ENCODE measurements around the gene SNX20.

Gene SNX20

DNA sequence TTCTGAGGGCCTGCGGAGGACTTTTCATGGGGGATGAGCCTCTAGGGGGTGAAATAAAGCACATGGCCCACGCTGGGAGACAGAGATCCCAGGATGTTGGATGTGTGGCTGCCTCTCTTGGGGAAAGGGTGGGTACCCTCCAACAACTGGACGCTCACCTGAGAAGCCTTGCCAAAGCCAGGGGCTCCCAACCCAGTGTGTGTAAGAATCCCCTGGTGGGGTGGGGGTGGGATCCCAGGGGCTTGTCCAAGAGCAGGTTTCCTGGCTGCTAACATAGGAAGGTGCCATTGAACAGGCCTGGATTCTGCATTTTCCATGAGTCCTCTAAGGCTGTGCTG lies 587 bp downstream of the SNX20 start:
- DNase-seq (ENCODE audit: low read depth in 2 of 2): no peak

DNA sequence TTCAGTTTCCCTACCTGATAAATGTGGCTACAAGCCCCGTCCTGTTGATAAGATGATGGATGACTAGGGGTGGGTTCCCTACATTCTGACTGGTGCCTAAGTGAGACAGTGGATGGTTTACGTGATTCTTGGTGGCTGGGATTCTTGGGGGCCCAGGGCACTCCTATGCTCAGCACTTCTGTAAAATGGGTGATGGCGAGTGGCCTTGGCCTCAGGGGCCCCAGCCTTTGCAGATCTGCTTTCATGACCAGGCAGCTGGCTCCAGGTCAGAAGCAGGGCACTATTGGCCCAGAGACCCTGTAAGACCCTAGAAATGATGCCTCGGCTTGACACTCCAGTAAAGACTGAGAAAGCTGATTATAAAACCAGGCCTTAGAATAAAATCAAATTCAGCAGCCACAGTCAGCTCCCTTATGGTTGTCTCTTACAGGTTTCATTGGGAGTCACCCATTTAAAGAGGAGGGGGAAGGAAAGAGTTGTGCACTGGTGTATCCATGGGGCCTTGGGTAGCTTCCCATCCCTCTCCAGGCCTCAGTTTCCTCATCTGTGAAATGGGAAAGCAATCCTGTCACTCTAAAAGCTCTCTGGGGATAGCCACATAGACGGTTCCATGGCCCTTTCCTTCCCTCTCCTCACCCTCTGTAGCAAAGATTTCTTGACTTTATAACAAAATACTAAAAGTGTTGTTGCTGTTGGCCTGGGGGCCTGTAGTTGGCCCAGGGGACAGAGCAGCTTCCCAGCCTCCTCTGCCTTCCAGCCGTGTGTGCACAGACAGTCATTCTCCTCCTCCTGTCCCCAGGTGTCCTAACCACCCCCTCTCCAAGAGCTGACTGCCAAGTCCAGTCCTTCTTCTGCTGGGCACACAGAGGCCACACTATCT lies 1.2 kb downstream of the SNX20 start:
- no peak for DNase-seq (ENCODE audit: low read depth in 2 of 2)

DNA sequence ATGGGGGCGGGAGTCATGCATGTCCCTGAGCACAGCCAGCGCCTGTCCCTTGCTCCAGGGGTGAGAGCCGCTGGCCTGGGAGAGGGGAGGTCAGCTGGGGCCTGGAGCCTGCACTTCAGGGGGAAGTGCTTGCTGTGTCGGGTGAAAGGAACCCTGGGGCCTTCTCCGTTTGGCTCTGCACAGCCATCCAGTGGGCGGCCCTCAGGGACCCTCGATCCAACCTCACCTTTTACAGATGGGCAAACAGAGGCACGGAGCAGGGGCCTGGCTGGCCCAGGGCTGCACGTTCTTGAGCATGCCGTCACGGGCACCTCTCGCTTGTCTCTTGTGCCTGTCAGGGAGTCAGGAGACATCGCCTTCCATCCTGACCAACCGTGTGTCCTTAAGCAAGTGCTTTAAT lies 1.8 kb downstream of the SNX20 start:
- DNase-seq (ENCODE audit: low read depth in 2 of 2): no peak

DNA sequence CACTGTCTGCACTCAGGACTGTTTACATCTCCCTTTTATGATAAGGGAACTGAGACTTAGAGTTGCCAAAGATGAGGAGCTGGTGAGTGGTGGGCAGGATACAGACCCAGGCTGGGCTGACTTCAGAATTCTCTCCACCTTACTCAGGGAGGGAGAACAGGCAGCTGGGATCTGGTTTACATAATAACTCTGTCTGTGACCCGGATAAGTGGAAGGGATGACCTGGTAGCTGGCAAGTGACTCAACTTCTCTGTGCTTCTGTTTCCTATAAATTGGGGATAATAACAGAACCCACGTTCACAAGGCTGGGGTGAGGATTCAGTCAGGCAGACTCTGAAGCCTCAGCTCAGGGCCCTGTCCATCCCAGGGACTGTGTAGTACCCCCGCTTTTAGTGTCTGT lies 2.6 kb downstream of the SNX20 start:
- no peak for DNase-seq (ENCODE audit: low read depth in 2 of 2)

DNA sequence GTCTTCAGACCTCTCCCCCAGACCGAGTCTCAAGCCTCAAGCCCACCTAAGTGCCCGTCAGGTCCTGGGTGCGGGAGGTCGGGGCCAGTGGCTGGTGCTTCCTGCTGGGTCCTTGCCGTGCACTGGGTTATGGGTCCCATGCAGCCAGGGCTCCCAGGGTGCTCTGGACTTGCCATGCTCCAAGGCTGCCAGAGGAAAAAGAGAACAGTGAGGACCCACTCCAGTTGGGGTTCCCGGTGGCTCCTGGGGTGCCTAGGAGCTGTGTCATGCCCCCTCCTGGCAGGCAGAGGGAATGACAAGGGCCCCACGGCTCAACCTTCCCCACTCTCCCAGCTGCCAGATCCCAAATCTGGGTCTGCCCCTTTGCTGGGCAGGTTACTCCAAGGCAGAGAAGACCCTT lies 3.8 kb downstream of the SNX20 start:
- DNase-seq (ENCODE audit: low read depth in 2 of 2): no peak

DNA sequence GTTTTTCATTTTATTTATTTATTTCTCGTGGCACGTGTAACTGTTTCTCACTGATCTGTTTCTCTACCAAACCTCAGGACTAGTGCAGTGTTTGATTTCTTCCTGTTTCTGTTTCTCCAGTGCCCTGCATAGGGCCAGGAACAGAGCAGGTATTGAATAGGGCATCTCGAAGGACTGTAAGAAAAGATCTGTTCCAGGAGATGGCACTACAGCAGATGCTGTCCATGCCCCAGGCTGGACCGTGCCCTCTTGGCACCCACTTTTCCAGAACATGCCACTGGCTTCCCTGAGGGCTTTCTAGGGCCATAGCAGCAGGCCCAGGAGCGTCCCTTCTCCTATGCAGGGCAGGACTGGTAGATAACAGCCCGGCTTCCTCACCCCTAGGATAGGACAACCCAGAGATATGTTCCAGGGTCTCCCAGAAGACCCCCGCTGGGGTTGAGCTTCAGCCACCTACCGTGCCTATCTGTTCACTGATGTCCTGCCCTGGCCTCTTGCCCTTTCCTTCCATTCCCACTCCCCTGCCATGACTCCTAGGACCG lies 4.4 kb downstream of the SNX20 start:
- no peak for DNase-seq (ENCODE audit: low read depth in 2 of 2)

DNA sequence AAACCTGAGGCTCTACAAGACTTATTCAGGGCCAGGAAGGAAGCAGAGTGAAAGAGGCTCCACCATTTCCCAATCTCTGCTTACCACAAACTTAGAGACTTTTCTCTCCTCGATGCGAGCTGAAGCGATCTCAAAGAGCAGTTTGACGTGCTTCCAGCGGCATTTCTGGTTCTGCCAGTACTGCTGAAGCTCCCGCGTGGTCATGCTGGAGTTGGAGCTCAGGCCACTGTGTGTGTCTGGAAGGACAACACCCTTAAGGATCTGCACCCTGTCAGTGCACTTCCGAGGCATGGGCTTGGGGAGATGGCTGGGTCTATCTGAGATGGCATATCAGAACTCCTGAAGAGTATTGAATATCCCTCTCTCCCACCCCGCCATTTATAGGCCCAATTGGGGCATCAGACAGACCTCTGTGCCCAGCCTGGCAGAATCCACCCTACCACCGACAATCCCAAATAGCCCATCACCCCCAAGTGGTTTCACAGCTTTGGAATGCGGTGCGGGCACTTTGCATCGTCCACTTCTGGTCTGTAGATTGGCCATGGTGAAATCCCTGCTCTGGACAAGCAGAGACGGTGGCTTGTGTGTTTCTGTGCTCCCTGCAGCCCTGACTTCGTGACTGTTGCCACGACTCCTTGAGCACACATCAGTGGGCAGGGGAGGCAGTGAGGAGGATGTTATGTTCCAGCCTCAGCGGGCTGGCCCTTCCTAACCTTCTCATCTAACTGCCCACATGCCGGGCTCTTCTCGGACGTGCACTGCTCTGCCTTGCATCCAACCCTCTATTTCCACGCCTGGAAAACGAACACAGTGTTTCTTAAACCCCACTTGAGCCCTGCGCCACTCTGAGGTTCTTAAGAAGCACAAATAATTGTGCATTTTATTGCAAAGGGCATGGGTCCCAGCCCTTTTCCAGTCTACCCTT lies 5.2 kb downstream of the SNX20 start:
- DNase-seq (ENCODE audit: low read depth in 2 of 2): no peak

DNA sequence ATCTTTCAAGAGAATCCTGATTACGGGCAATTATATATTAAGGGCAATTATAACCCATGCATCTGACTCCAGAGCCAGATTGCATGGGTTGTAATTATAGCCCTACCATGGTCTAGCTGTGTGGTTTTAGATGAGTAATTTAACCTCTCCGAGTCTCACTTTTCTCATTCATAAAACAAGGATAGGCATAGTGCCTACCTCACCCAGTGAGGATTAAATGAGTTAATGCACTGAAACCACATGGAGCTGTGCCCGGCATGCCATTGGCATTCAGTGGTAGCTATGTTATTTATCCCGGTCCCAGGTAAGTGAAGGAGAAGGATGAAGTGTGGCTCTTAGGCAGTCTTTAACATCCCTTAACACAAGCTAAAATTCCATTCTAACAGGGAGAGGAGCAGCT lies 6.3 kb downstream of the SNX20 start:
- DNase-seq (ENCODE audit: low read depth in 2 of 2): no peak

DNA sequence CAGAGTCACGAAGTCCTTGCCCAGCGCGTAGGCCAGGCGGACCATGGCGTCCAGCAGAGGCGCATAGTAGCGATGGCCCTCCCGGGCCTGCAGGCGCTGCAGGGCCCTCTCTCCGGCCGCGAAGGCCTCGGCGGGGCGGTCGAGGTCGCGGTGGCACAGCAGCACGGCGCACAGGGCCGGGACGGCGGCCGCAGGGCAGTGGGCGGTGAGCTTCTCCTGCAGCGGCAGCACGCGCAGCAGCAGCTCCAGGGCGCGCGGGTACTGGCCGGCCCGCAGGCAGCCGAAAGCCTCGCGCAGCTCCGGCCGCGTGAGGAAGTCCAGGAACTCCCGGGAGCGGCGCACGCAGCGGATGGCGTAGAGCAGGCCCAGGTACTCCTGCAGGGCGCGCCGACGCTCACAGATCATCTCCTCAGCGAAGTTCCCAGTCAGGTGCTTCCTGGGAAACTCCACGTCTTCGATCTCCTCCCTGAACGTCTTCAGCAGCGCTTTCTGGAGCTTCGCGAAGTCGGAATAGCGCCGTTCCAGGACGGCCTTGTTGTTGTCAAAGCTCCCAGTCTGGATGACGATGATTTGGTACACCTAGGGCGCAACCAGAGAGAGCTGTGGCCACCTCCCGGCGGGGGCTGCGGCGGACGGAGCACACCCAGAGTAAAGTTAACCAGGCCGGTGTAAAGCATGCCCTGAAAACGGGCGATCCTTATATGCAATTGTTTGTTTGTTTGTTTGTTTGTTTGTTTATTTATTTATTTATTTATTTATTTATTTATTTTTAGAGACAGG lies 7.4 kb downstream of the SNX20 start:
- DNase-seq (ENCODE audit: low read depth in 2 of 2): no peak

DNA sequence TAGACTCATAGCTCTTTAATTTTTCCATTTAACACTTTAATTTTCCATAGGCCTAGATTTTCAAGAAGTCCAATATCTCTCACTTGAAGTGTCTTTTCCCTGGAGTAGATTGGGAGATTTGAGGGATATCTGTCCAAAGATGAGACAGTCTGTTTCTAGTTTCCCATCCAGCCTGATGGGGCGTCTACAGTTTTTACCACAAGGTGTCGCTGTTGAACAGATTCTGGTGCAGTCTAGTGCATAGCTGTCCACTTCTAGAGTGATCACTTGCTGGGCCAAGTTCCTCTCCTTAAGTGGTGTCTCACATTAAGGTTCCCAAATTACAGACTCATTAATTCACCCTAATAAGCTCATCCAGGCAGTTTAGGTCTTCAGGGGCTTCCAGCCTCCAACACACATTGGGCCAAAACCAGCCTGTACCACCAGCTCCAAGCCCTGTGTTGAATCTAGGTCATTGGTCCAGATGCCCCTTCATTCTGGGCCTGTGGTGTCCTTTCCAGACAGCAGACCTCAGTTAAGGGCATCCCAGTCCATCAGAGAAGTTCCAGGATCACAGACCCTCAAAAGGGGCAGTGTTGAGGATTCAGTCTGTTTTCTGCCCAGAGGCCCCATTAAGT lies 9.4 kb downstream of the SNX20 start:
- DNase-seq (ENCODE audit: low read depth in 2 of 2): peak in 1 of 2 donors; percentile 22

DNA sequence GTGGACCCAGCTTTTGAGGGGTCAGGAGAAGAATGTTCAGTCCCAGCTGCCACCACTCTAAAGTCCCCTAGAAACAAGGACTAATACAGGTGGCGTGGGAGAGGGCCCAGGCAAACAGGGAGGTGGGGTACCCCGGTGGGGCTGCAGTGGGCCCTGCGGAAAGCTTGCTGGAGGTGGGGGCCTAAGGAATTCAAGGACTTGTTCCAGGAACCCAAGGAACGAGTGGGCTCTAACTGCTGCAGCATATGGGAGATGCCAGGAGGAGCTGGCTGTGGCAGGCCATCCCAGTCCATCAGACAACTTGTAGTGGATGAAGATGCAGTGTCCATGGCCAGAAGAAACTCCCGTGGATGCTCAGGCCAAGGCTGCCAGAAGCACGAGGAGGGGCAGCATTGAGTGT lies 10.6 kb downstream of the SNX20 start:
- DNase-seq (ENCODE audit: low read depth in 2 of 2): no peak

DNA sequence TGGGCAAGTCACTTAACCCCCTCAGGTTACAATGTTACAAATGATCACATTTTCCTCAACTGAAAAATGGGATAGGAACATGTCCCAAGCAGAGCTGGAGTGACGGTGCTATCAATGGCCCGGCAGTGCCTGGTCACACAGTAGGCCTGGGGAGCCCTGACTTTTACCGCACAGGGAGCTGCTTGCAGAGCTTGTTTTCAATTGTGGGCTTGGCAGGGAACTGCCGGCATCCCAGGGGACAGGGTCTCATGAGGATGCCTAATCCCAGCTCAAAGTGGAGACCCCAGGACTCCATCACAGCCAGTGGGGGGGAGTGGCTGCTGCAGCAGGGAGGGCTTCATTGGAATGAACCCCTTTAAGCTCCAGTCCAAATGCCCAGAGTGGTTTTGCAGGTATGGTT lies 11.4 kb downstream of the SNX20 start:
- no peak for DNase-seq (ENCODE audit: low read depth in 2 of 2)

DNA sequence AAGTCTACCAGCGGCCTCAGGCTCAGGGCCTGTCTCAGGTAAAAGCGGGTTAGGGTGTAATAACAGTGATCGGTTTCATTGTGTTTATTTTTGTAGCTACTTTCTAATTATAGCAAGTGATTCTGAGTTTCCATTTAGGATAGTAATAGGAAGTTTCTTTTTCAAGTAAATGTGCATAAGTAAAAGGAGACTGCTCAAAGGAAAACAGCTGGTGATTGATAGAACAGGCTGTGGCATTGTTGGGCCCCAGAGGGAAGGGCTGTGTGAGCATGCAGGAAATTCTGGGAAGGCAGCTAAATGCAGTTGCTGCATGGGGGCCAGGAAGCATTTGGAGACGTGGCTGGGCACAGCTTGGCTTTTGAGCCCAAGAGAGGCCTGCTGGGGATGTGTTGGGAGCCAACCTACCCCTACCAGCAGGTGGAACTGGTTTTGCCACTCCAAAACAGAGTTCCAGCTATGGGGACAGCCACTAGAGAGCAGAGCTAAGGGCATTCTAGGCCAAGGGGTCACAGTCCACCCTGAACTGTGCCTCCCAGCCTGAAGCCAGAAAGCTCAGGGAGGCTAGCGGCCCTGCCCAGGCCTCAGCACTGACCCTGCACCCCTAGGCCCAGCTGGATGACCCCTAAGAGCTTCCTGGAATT lies 12.6 kb downstream of the SNX20 start:
- DNase-seq (ENCODE audit: low read depth in 2 of 2): no peak

DNA sequence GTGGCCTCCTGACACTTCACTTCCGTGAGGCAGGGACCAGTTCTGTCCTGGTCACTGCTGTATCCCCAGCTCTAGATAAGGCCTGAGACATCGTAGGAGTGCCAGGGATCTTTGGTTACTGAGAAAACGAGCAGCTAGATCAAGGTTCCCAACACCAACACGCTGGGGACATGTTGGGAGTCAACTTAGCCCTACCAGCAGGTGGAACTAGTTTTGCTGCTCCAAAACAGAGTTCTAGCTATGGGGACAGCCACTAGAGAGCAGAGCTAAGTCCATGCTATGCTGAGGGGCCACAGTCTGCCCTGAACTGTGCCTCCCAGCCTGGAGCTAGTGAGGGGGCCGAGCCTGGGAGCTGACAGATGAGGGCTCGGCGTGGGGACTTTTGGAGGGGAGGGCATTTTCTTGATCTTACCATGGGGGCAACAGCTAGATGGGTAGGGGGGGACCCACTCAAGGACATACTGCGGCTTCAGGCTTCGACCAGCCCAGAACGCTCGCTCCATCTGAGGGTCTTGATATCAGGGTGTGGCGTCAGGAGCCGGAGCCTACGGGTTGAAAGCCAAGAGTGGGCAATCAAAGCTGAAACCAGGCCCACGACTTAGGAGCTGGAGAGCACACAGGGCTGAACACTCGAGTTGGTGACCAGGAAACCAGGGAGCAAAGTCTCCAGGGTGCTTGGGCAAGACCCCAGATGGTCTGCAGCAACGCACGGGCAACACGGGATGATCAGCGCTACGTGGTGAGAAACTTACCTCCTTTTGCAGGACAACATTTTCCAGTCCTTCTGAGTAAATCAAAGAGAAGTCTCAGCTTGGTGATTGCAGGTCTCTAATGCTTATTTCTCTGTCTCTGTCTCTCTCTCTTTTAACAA lies 13.4 kb downstream of the SNX20 start:
- no peak for DNase-seq (ENCODE audit: low read depth in 2 of 2)

DNA sequence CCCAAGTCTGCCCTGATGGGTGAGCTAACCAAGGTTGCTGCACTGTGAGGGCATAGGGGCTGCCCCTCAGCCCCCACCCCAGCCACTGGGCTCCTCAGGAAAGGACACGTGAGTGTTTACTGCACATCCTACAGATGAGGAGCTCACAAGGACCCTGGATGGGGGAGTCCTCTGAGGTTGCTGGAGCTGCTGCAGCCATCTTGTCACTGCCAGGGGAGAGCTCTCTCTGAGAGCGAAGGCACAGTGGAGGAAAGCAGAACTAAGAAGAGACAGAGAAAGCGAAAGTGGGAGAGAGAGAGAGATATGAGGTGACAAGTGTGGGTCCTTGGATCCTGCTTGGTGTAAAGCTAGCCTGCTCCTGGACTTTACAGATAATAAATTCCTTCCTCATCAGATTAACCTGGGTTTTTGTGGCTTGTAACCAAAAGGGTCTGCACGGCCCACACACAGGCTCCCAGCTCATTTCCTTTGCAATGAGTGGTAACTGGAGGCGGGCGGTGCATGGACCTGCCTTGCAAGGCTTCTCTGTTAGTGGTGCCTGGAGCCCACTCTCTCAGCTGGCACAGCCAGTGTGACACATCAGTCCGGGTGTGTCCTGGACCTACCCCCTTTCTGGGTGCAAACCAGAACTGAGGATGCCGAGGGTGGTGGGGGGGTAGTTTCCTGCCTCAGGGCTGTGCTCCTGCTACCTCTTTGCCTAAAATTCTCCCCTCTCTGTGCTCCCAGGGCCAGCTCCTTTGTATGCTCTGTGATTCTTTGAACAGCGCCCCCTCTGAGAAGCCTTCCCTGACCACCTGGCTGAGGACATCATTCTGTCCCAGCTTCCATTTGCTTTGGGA lies 14.2 kb downstream of the SNX20 start:
- peak; percentile 54 to 61 for DNase-seq (ENCODE audit: low read depth in 2 of 2)

DNA sequence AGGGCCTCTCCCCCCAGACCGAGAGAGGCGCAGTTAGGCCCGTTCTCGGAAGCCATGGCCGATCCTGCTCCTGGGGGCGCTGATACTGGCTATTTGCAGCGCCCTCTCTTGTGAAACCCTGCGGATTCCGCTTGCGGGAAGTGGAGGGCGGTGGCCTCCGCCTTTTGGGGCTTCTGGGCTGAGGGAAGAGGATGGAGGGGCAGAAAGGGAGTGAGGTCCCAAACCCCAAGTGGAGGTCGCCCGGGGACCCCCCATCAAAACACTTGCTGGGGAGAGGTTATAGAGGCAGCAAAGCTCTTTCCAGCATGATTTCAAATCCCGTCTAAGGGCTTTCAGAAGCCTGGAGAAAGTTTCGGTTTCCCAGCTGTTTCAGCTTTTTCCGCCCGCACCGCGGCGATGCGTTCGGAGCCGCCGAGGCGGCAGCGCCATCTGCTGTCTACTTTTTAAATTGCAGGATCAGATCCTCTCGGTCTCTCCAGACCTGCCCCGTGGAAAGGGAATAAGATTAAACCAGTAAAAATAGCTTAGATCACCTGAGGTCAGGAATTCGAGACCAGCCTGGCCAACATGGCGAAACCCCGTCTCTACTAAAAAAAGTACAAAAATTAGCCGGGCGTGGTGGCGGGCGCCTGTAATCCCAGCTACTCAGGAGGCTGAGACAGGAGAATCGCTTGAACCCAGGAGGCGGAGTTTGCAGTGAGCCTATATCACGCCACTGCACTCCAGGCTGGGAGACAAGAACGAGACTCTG lies 15.8 kb downstream of the SNX20 start:
- peak; percentile 54 to 59 for DNase-seq (ENCODE audit: low read depth in 2 of 2)

DNA sequence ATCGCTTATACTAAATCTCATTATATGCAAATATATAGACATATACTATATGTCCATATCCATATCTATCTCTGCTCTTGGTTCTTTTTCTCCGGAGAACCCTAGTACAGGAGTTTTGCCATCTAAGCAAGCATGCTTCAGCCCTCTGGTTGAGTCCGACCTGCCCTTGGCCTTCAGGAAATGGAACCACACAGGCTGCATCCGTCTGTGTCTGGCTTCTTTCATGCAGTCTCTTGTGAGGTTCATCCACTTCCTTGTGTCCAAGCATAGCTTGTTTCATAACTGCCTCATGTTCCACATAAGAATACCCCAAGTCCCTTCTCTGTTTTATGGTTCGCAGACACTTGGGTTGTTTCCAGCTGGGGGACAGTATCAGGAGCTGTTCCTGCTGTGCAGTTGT lies 16.8 kb downstream of the SNX20 start:
- DNase-seq (ENCODE audit: low read depth in 2 of 2): no peak

DNA sequence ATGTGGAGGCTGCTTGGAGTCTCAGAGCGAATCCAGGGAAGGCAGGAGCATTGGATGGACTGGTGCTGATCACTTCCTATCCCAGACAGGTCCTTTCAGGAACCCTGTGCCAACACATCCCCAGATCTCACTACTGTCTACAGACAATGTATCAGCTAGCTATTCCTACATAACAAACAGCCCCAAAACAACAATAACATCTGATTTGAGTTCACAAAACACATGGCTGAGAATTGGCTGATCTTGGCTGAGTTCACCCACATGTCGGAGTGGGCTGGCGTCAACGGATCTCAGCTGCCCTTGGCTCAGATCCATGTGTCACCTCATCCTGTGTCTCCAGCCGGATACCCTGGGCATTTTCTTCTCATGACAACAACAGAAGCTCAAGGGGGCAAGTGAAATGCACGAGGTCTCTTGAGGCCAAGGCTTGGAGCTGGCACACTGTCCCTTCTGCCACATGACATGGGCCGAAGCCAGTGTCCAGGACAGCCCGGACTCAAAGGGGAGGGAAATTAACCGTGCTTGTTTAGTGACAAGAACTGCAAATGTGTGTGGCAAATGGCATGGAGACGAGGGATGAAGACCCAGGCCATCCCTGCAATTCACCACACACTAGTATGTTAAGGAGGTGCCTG lies 18.7 kb downstream of the SNX20 start:
- no peak for DNase-seq (ENCODE audit: low read depth in 2 of 2)

All from stimulated activated CD8-positive, alpha-beta memory T cell treated with anti-CD3 and anti-CD28 coated beads, Interleukin-15, amount 100 ng/mL, for 48 hours (primary cell).